Endometrial microvascular endothelial cells (primary cell): Measurements from ENCODE around the gene HSF5. TPM values are rescaled to one million over a fixed set of nuclear protein-coding genes. Genes with fewer than 3 reads are reported as not detected.

Experiments
- in situ Hi-C: cut with HindIII; loops from 2 replicates; pipeline ENCODE4 v1.10.0; 2017; ENCODE audit warnings: low sequenced_read_pairs, low pct_unique_long_range_greater_than_20kb; ENCODE audit errors: inconsistent ontology term
- total RNA-seq: library from RNA; depleted of rRNA; stranded (reverse); fragments of >200 nt; gene quantifications from one replicate; pipeline ENCODE4 v1.2.3, GENCODE V29; 2015; ENCODE audit errors: inconsistent ontology term

HSF5 gene
- total RNA-seq, 1 donor from 2014 or later: not detected

DNA sequence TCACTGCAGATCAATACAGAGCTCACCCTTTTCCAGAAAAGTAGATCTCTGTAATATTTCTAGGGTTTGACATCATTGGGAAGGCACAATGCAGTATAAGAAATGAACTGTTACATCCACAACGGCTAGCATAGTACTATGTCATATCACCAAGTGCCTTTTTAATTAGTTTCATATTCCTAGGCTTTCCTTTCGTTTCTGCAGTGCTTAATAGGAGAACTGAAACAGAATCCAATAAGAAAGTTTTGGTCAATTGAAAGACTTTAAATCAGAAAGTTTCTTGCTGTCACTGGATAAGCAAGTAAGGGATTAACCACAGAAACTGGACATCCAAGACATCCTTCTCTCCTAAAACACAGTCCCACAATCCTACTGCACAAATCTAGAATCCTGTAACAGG lies 67.4 kb downstream of the HSF5 start:
- in situ Hi-C loops: no loop called here

- in situ Hi-C loops: no loop called here
Observed at GRCh38 chr17:58417300-58418092, 70.7 kb downstream of the HSF5 start, which contains the start of gene RNF43. Gene RNF43, minus strand, starts transcription at chr17:58417534. Its CDS starts 1,957 bp downstream, at chr17:58415577.

- in situ Hi-C loops: no loop called here
Observed at GRCh38 chr17:58416937-58417299, 71.3 kb downstream of the HSF5 start.

- in situ Hi-C loops: no loop called here
Observed at GRCh38 chr17:58416396-58416795, 71.8 kb downstream of the HSF5 start.

DNA sequence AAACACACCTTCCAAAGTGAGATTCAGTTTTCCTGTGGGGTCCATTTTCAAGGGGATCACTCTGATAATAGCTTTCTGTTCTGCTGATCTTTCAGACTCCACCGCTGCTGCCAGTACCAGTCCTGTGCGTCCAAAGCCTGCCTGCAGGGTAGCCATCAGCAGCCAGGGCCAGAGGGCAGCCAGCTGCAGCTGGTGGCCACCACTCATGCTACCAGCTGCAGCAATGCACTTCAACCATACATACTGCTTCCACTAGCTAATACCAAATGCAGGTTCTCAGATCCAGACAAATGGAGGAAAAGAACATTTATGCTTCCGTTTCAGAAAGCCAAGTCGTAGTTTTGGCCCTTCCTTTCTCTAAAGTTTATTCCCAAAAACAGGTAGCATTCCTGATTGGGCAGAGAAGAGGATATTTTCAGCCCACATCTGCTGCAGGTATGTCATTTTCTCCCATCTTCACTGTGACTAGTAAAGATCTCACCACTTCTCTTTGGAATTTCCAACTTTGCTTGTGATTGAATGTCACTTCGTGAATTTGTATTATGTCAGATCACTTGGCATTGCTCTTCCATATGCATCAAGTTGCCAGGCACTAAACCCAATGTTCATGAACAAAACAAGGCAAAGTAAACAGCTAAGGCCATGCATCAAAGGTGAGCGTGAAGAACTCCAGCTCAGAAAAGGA lies 72.7 kb downstream of the HSF5 start:
- in situ Hi-C loops: no loop called here

GRCh38 chr17:58414596-58414997 lies 73.6 kb downstream of the HSF5 start:
- in situ Hi-C loops: no loop called here

- in situ Hi-C loops: no loop called here
Observed at GRCh38 chr17:58413684-58414083, 74.5 kb downstream of the HSF5 start.

DNA sequence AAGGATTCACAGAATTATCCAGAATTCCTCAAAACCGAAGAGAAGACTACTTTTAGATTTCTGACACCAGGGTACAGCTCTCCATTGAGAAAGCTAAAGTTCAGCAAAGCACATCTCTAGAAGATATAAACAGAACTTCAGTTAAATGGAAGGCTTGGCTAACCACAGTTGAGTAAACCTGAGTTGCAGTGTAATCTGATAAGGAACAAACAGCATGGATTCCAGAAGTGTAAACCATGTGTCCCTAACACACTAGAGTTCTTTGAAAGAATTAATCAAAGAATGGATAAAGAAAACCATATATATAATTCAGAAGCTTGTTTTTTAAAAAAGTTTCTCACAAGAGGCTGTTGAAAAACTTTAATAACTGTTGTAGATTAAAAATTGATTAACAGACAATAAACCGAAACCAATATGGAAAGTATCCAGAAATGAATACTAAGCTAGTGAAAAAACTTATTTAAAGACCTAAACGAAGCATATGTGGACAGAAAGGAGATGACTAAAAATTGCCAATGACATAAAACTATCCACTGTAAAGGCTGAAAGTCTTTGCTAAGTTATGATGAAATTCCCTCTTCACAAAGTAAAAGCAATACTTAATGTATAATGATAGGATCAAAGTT lies 75.1 kb downstream of the HSF5 start:
- in situ Hi-C loops: no loop called here

- in situ Hi-C loops: no loop called here
Observed at GRCh38 chr17:58412064-58412703, 76.0 kb downstream of the HSF5 start.

- in situ Hi-C loops: no loop called here
Observed at GRCh38 chr17:58411408-58411894, 76.8 kb downstream of the HSF5 start.

DNA sequence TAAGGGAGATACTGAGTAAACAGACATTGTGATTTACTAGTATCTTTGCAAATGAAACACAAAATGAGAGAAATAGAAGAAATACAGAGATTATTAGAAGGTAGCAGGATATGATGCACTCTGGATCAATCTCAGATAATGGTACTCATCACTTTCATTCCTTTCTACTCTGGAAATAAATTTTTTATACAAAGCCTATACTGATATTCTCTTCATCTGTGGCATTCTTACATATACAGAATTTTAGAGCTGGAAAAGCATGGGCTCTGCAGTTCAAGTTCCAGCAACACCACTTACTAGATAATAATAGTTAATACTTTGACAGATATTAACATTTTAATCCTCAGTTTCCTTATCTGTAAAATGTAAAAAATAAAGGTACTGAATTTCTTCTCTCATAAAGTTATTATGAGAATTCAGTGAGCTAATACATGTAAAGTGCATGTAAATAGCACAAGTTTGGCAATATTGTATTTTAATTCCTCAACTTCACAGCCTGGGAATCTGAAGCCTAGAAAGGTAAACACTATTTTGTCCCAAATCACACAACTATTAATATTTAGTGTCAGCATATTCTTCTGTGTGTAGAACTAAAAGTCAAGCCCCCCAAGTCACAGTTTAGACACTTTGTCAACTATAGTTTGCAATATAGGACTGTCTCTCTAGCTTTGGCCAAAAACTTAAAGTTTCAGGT lies 77.3 kb downstream of the HSF5 start:
- in situ Hi-C loops: no loop called here

DNA sequence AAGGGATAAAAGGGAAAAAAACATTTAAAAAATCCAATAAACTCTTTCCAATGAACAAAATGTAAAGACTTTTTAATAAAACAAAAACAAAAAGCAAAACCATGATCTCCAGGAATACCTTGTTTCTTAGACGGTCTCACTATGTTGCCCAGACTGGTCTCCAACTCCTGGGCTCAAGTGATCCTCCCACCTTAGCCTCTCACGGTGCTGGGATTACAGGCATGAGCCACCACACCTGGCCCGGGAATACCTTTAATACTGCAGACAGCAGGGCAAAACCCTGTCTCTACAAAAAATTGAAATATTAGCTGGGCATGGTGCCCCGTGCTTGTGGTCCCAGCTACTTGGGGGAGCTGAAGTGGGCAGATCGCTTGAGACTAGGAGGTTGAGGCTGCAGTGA lies 78.8 kb downstream of the HSF5 start:
- in situ Hi-C loops: no loop called here

DNA sequence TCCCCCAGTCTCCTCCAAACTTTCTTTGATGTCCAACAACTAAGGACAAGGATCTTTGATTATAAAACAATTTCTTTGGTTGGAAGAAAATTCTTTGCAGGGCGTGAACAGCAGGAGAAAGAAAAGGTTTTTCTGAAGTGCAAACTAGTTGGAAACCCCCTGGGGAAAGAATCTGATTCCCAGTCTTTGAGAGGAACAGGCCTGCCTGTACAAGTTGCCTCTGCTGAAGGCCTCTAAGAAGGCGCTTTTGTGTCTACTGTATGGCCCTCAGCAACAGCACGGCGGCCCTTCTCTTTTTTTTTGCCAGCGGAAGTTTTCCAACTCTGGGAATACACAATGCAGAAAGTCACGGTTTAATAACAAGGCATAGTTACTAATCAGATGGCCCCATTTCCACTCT lies 84.9 kb downstream of the HSF5 start:
- in situ Hi-C loops: no loop called here

GRCh38 chr17:58402679-58403078 lies 85.5 kb downstream of the HSF5 start:
- in situ Hi-C loops: no loop called here

- in situ Hi-C loops: no loop called here
Observed at GRCh38 chr17:58402047-58402446, 86.2 kb downstream of the HSF5 start.

GRCh38 chr17:58401287-58401686 lies 86.9 kb downstream of the HSF5 start:
- in situ Hi-C loops: no loop called here

GRCh38 chr17:58400826-58401225 lies 87.4 kb downstream of the HSF5 start:
- in situ Hi-C loops: no loop called here

- in situ Hi-C loops: no loop called here
Observed at GRCh38 chr17:58399974-58400373, 88.2 kb downstream of the HSF5 start.
